ENCODE measurements around the gene TFB1M. TPM values are rescaled to one million over a fixed set of nuclear protein-coding genes. Genes with fewer than 3 reads are reported as not detected.

The TFB1M gene
- total RNA-seq, 4 donors from 2014 or later: 10.1 to 21.9 (median 14.8) TPM

DNA sequence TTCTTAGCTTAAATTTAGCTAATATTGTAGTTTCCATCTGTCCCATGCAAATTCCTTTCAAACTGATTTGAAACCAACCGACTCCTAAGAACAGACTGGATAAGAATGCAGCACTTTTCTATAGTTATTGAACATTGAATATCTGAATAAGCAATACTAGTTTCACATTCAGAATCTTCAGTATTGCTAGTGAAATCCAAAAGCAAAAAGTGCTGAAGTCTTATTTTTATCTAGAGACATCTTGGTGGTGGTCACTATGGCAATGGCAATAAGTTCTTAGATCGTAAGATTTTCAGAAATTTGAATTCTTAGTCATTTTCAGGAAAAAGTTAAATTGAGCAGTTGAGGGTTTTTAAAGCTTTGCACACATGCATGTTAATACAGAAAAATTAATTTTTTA lies 2.7 kb downstream of the TFB1M start:
- TF ChIP-seq, protein P1, sequence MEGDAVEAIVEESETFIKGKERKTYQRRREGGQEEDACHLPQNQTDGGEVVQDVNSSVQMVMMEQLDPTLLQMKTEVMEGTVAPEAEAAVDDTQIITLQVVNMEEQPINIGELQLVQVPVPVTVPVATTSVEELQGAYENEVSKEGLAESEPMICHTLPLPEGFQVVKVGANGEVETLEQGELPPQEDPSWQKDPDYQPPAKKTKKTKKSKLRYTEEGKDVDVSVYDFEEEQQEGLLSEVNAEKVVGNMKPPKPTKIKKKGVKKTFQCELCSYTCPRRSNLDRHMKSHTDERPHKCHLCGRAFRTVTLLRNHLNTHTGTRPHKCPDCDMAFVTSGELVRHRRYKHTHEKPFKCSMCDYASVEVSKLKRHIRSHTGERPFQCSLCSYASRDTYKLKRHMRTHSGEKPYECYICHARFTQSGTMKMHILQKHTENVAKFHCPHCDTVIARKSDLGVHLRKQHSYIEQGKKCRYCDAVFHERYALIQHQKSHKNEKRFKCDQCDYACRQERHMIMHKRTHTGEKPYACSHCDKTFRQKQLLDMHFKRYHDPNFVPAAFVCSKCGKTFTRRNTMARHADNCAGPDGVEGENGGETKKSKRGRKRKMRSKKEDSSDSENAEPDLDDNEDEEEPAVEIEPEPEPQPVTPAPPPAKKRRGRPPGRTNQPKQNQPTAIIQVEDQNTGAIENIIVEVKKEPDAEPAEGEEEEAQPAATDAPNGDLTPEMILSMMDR (IDR thresholded peaks at IDR 0.05): no peak
- no peak for TF ChIP-seq POLR2A (IDR thresholded peaks at IDR 0.05)
- intact Hi-C loops (cut with DNase I; ENCODE audit: low total_unique reads): no loop called here
- WGBS, 2 donors: 85 to 89% methylated on average over 2 of the region's 2 CpGs
- H3K4me3 ChIP-seq (ENCODE audit: low read depth, poor library complexity, severe bottlenecking): no peak overlapping the region
- DNase-seq (ENCODE audit: low spot score in 2 of 2): no peak

DNA sequence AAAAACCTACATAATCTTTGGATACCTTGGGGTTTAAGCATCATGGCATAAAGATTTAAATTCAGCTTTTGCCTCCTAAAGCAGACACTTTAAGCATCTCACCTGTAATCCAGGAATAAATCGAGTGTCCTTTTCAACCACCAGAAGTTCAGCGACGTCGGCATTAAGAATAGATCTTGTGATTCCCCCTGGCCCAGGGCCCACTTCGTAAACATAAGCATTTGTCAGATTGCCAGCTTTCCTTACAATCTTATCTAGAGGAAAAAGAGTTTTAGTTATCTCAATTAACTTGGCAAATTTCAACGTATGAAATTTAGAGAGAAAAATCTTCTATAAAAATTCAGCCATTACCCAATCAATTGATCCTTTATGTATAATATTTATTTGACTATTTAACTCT lies 3.2 kb downstream of the TFB1M start:
- 38% methylated on average over 6 of the region's 6 CpGs for WGBS, 2 donors
- intact Hi-C loops (cut with DNase I; ENCODE audit: low total_unique reads): no loop called here
- H3K4me3 ChIP-seq (ENCODE audit: low read depth, poor library complexity, severe bottlenecking): no peak overlapping the region
- TF ChIP-seq, protein P1 (IDR thresholded peaks at IDR 0.05): no peak
- no peak for TF ChIP-seq POLR2A (IDR thresholded peaks at IDR 0.05)
- no peak for DNase-seq (ENCODE audit: low spot score in 2 of 2)

DNA sequence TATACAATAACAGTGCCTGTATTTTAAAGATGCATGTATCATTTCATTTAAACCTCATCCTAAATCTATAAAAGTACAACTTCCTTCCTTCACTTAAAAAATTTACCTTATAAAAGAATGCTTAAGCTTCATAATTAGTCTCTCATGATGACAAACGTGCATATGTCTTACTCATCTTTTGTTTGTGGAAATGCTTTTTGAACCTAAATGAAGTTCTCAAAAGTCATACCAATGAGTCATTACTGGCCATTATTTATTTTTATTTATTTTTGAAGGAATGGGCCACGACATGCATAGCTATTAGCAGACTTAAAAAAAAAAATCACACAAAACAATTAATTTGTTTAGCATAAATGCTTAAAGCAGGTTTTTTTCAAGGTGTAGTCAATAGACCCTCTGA lies 3.7 kb downstream of the TFB1M start:
- DNase-seq (ENCODE audit: low spot score in 2 of 2): no peak
- no peak for TF ChIP-seq POLR2A (IDR thresholded peaks at IDR 0.05)
- TF ChIP-seq, protein P1 (IDR thresholded peaks at IDR 0.05): no peak
- 27 to 50% methylated on average over 2 of the region's 2 CpGs for WGBS, 2 donors
- no peak overlapping the region for H3K4me3 ChIP-seq (ENCODE audit: low read depth, poor library complexity, severe bottlenecking)
- intact Hi-C loops (cut with DNase I; ENCODE audit: low total_unique reads): no loop called here

DNA sequence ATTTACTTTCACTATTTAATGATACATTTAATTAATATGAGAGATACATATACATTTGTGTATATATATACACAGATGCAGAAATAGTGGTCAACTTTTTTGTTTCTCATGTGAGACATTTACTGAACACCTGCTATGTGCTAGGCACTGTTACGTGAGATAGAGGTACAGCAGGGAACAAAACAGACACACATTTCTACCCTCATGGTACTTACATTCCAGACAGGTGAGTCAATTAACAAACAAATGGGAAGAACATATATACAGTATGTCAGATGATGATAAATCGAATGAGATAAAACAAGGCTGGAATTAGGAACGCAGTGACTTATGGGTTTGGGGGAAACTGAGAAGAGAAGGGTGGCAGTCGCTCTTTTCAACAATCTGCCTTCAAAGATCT lies 5.1 kb downstream of the TFB1M start:
- no peak for DNase-seq (ENCODE audit: low spot score in 2 of 2)
- TF ChIP-seq, protein P1 (IDR thresholded peaks at IDR 0.05): no peak
- TF ChIP-seq POLR2A (IDR thresholded peaks at IDR 0.05): no peak
- H3K4me3 ChIP-seq (ENCODE audit: low read depth, poor library complexity, severe bottlenecking): no peak overlapping the region
- intact Hi-C loops (cut with DNase I; ENCODE audit: low total_unique reads): no loop called here
- 92 to 93% methylated on average over 4 of the region's 4 CpGs for WGBS, 2 donors

DNA sequence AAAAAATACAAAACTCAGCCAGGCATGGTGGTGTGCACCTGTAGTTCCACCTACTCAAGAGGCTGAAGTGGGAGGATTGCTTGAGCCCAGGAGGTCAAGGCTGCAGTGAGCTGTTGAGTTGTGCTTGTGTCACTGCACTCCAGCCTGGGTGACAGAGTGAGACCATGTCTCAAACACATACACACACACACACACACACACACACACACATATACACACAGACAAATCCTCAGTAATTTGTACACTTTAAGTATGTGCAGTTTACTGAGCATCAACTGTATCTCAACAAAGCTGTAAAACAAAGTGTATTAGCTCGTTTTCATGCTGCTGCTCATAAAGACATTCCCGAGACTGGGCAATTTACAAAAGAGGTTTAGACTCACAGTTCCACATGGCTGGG lies 7.3 kb downstream of the TFB1M start:
- intact Hi-C loops (cut with DNase I; ENCODE audit: low total_unique reads): no loop called here
- TF ChIP-seq, protein P1 (IDR thresholded peaks at IDR 0.05): no peak
- TF ChIP-seq POLR2A (IDR thresholded peaks at IDR 0.05): no peak
- WGBS, 2 donors: 83 to 86% methylated on average over 2 of the region's 2 CpGs
- DNase-seq (ENCODE audit: low spot score in 2 of 2): no peak
- no peak overlapping the region for H3K4me3 ChIP-seq (ENCODE audit: low read depth, poor library complexity, severe bottlenecking)

DNA sequence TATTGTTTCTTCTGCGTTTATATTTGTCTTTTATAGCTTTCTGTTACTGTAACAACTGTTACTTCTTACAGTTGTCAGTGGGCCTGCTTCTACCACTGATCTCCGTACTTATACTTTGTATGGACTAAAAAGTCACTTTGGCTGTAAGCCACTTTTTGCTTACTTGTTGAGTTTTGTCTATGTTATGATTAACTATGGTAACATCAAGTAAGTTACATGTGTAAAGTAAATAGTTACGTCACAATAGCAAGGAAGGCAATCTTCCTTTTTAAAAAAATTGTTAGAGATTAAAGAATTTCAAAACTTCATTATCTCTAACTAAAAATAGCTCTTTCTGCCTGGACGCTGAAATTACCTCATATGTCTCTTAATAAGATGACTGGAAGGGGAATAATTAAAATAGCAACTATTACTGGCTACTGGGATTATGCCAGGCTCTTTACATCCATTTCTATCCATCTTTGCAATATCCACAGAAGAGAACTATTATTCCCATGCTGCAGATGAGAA lies 10.9 kb downstream of the TFB1M start:
- TF ChIP-seq, protein P1 (IDR thresholded peaks at IDR 0.05): no peak
- no peak for TF ChIP-seq POLR2A (IDR thresholded peaks at IDR 0.05)
- WGBS, 2 donors: 65 to 84% methylated on average over 4 of the region's 4 CpGs
- H3K4me3 ChIP-seq (ENCODE audit: low read depth, poor library complexity, severe bottlenecking): no peak overlapping the region
- intact Hi-C loops (cut with DNase I; ENCODE audit: low total_unique reads): no loop called here
- no peak for DNase-seq (ENCODE audit: low spot score in 2 of 2)
